HG03460 (cell line): Measurements from ENCODE around the gene HIVEP3.

ENCODE experiments used
- ATAC-seq: cut with Tn5 transposase; IDR thresholded peaks from one replicate; pipeline ENCODE4 v1.9.1; 2021; ENCODE audit not compliant: unreplicated experiment

The HIVEP3 gene

GRCh38 chr1:41480204-41481108 is 438.3 kb downstream of the HIVEP3 start:
- ATAC-seq: no peak

GRCh38 chr1:41479808-41480160 is 438.9 kb downstream of the HIVEP3 start:
- ATAC-seq: no peak

- ATAC-seq: no peak
Measured at GRCh38 chr1:41479000-41479807, 439.5 kb downstream of the HIVEP3 start.

- ATAC-seq: no peak
Measured at GRCh38 chr1:41478118-41478748, 440.5 kb downstream of the HIVEP3 start.

- ATAC-seq: no peak
Measured at GRCh38 chr1:41476807-41477361, 441.8 kb downstream of the HIVEP3 start.

GRCh38 chr1:41475859-41476567 is 442.7 kb downstream of the HIVEP3 start:
- no peak for ATAC-seq

GRCh38 chr1:41475346-41475745 is 443.4 kb downstream of the HIVEP3 start:
- ATAC-seq: no peak

- ATAC-seq: no peak
Measured at GRCh38 chr1:41474490-41475271, 444.0 kb downstream of the HIVEP3 start.

GRCh38 chr1:41473738-41474362 is 444.9 kb downstream of the HIVEP3 start:
- no peak for ATAC-seq

GRCh38 chr1:41471658-41472057 is 447.1 kb downstream of the HIVEP3 start:
- no peak for ATAC-seq

- no peak for ATAC-seq
Measured at GRCh38 chr1:41469706-41470105, 449.0 kb downstream of the HIVEP3 start.

- no peak for ATAC-seq
Measured at GRCh38 chr1:41468122-41468762, 450.5 kb downstream of the HIVEP3 start.

GRCh38 chr1:41467673-41468072 is 451.0 kb downstream of the HIVEP3 start:
- ATAC-seq: no peak

- no peak for ATAC-seq
Measured at GRCh38 chr1:41466146-41466545, 452.6 kb downstream of the HIVEP3 start.

- ATAC-seq: no peak
Measured at GRCh38 chr1:41465741-41466140, 453.0 kb downstream of the HIVEP3 start.

- ATAC-seq: no peak
Measured at GRCh38 chr1:41464885-41465284, 453.8 kb downstream of the HIVEP3 start.

GRCh38 chr1:41463516-41463915 is 455.2 kb downstream of the HIVEP3 start:
- no peak for ATAC-seq

GRCh38 chr1:41462680-41463004 is 456.1 kb downstream of the HIVEP3 start:
- no peak for ATAC-seq
